NCI-H1417 (cell line): ENCODE results near the gene CYP51A1.
A peak's percentile ranks its signal among the peaks of the same experiment; 100 is the strongest.
"Not testable (repeated sequence)": the region's sequence is repeated elsewhere in the genome, so short reads cannot be mapped to it uniquely, and the experiment has no call there.

ENCODE experiments used
- DNase-seq, 3 experiments: peaks; one replicate each; lab custom pipeline; 2025; lab: John Stamatoyannopoulos, UW

CYP51A1 gene

DNA sequence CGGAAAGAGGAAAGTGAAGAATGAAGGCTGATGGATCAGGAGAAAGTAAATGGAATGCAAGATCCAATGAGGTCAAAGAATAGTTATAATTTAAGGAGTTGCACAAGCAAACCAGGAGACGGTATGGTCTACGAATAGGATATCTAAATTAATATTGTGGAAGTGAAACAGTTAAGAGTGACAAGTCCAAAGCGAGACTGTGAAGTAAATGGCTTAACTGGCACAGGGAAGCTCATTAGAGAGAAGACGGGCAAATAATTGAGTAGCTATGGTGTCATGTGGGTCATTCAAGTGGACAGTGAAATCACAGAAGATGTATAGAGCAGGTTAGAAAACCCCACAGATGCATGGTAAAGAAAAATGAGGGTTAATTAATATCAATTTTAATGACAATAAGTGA lies 3.2 kb downstream of the CYP51A1 start:
- no peak for DNase-seq

- no peak for DNase-seq
These were observed 12.6 kb downstream of the CYP51A1 start for GRCh38 chr7:92121681-92122080.

- no peak for DNase-seq
These were observed 15.0 kb downstream of the CYP51A1 start for GRCh38 chr7:92119213-92119759.

GRCh38 chr7:92116949-92117348 lies 17.3 kb downstream of the CYP51A1 start:
- no peak for DNase-seq

DNA sequence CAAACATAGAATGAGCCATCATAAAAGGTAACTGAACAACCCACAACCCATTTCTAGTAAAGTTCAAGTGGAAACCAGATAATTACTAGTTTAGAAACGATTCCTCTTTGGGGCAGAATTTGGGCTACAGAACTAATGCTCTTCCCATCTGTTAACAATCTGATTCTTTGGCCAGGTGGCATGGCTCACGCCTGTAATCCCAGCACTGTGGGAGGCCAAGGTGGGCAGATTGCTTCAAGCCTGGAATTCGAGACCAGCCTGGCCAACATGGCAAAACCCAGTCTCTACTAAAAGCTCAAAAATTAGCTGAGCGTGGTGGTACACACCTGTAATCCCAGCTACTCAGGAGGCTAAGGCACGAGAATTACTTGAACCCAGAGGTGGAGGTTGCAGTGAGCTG lies 18.5 kb downstream of the CYP51A1 start:
- peak in 1 of 3 experiments; percentile 32 for DNase-seq

GRCh38 chr7:92110857-92111256 lies 23.4 kb downstream of the CYP51A1 start:
- no peak for DNase-seq

DNA sequence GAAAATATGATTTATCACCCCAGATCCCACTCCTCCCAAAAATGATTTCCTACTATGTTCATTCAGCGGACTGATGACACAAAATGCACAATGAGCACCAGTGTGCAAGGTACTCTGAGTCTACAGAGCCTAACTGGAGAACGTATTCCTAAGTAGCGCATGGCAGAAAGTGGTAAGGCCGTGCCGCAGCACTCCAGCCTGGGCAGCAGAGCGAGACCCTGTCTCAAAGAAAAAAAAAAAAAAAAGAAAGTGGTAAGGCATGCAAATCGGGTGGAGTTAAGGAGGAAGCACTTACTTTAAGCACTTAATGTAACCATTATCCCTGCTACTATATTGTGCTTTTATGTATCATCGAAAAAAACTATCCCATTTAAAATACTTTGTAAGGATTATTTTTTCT lies 25.5 kb downstream of the CYP51A1 start:
- no peak for DNase-seq

GRCh38 chr7:92102862-92103261 lies 31.4 kb downstream of the CYP51A1 start:
- DNase-seq: not testable (repeated sequence)

GRCh38 chr7:92100534-92100933 lies 33.7 kb downstream of the CYP51A1 start:
- no peak for DNase-seq

- no peak for DNase-seq
These were observed 38.9 kb downstream of the CYP51A1 start for GRCh38 chr7:92095380-92095779.

GRCh38 chr7:92092210-92092609 lies 42.1 kb downstream of the CYP51A1 start:
- no peak for DNase-seq

DNA sequence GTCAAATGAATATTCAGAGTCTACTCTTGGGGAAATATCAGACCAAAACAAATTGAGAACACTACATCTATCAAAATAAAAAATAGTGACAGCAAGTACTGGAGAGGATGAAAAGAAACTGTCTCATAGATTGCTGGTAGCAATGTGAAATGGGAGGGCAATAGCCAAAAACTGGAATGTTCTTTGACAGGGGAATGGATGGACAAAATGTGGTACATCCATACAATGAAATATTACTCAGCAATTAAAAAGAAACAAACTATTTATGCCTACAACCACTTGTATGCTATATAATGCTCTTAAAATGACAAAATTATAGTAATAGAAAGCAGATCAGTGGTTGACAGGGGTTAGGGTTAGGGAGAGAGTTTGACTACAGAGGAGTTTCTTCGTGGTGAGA lies 46.0 kb downstream of the CYP51A1 start:
- no peak for DNase-seq

GRCh38 chr7:92083922-92084321 lies 50.4 kb downstream of the CYP51A1 start:
- not testable (repeated sequence) for DNase-seq

- DNase-seq: no peak
These were observed 57.8 kb downstream of the CYP51A1 start for GRCh38 chr7:92076509-92076908.

GRCh38 chr7:92075455-92076158 lies 58.7 kb downstream of the CYP51A1 start:
- DNase-seq: no peak

DNA sequence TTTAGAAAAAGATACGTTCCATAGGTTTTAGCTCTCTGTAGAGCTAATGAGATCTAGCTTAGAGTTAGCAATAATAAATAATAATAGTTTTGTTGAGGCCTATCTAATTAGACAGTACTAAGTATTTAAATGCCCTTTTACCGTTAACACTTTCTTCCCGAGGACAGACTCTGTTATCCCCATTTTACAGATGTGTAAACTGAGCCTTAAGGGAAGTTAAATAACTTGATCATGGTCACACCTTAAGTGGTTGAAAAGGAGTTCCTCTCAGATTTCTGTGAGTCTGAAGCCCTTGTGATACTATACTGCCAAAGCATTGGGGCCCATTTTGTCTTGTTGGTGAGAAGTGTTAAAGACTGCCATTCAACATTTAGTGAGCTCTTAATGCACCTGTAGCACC lies 61.6 kb downstream of the CYP51A1 start:
- DNase-seq: no peak

GRCh38 chr7:92072121-92072520 lies 62.2 kb downstream of the CYP51A1 start:
- no peak for DNase-seq

DNA sequence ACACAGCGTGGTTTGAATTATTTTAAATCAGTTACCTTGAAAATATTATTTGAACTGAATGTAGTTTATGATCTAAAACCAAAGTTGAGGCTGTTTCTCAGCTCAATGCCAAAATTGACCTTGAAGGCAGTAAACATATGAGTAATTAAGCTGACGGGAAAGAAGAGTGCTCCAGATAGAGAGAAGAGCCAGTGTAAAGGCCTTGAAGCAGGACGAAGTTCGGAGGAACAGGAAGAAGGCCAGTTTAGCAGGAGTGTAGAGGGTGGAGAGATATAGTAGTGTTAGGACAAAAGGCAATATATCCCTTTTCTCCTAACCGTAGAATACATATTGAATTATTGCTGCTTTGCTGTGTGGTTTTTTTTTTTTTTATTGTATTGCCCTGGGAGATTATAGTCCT lies 63.2 kb downstream of the CYP51A1 start:
- no peak for DNase-seq

DNA sequence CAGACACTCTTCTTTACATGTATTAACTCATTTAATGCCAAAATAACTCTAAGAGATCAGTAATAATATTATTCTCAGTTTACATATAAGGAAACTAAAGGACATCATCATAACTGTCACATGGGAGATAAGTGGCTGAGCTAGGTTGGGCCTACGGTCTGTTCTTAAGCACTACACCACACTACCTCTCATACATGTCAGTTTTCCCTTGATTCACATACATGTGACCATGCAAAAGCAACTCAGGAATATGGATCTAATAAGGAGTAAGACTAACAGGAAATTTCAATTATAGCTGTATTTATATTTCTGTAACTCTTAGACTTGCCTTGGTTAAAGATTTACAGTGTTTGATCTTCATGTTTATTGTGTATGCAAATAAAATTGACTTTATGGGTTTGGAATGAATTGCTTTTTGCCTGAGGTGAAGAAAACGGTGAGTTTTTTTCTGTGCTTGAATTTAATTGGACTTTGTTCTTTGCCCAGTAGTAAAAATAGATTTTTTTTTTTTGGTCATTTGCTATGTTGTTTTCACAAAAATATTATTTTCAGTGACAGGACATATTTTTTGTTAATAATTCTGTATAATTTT lies 69.7 kb downstream of the CYP51A1 start:
- DNase-seq: no peak
